K562 (cell line): ENCODE data around the gene MYO3B. TPM values are rescaled to one million over a fixed set of nuclear protein-coding genes. Genes with fewer than 3 reads are reported as not detected.

ENCODE experiments used
- FOXJ3 ChIP-seq: sonication (generic); formaldehyde crosslinking; IDR thresholded peaks from 2 replicates; pipeline ENCODE4 v1.4.0; 2020; ENCODE audit warnings: mild to moderate bottlenecking, missing genetic modification reagents
- GATAD2A ChIP-seq: fragments of 450-650 bp; IDR thresholded peaks from 2 replicates; pipeline ENCODE4 v1.6.1; 2017
- HDAC2 ChIP-seq: fragments of 450-650 bp; IDR thresholded peaks from 2 replicates; pipeline ENCODE4 v1.6.1; 2016; ENCODE audit warnings: mild to moderate bottlenecking
- HDGF ChIP-seq: fragments of 450-650 bp; IDR thresholded peaks from 2 replicates; pipeline ENCODE4 v1.6.1; 2016
- NR2F6 ChIP-seq: fragments of 450-650 bp; formaldehyde crosslinking; IDR thresholded peaks from 2 replicates; pipeline ENCODE4 v1.4.0; 2020; ENCODE audit warnings: mild to moderate bottlenecking
- POLR2AphosphoS5 ChIP-seq: IDR thresholded peaks from 2 replicates; pipeline ENCODE4 v1.6.1; 2011; ENCODE audit warnings: mild to moderate bottlenecking, low read depth, low read length, moderate library complexity; ENCODE audit not compliant: control insufficient read depth, insufficient read depth
- RBBP5 ChIP-seq: fragments of 200-600 bp; sonication (generic); IDR thresholded peaks from 2 replicates; pipeline ENCODE4 v1.6.1; 2012; ENCODE audit warnings: borderline replicate concordance, mild to moderate bottlenecking, low read length, control low read depth, inconsistent platforms; ENCODE audit not compliant: insufficient read depth, poor library complexity, severe bottlenecking
- RHOXF2B ChIP-seq: fragments of 250-450 bp; sonication (Bioruptor Pico); conservative IDR thresholded peaks from 2 replicates; pipeline ENCODE4 v1.5.1; 2021
- TCF3 ChIP-seq: sonication (generic); formaldehyde crosslinking; IDR thresholded peaks from 2 replicates; pipeline ENCODE4 v1.4.0; 2020; ENCODE audit warnings: mild to moderate bottlenecking, missing genetic modification reagents
- TOE1 ChIP-seq, 2 experiments: fragments of 450-650 bp in 1 of 2; sonication (generic) in 1 of 2; formaldehyde crosslinking in 1 of 2; IDR thresholded peaks; 2 replicates each; pipeline versions ENCODE4 v1.7.1 to v1.8.0; 2016 to 2022; ENCODE audit warnings: borderline replicate concordance in 2 of 2, mild to moderate bottlenecking in 2 of 2, antibody characterized with exemption in 1 of 2, inconsistent platforms in 1 of 2, low read depth in 1 of 2, missing genetic modification reagents in 1 of 2, moderate library complexity in 1 of 2
- ZEB2 ChIP-seq: fragments of 450-650 bp; IDR thresholded peaks from 2 replicates; pipeline ENCODE4 v1.6.1; 2016
- ZNF586 ChIP-seq: fragments of 450-650 bp; formaldehyde crosslinking; conservative IDR thresholded peaks from 2 replicates; pipeline ENCODE4 v1.4.0; 2020; ENCODE audit warnings: mild to moderate bottlenecking, moderate library complexity
- polyA plus RNA-seq, 8 experiments: library from polyadenylated mRNA; depleted of rRNA in 4 of 8; stranded (reverse) in 5 of 8; unstranded in 3 of 8; fragments of >200 nt; fragmentation: Nextera tagmentation in 2 of 8; fragmentation: Illumina TruSeq in 1 of 8; extraction: Ambion mirVana in 2 of 8; extraction: Trizol in 1 of 8; gene quantifications; 2 replicates each; pipeline versions ENCODE4 v1.2.1 to v1.2.3, GENCODE V29; 2011 to 2014; ENCODE audit warnings: inconsistent platforms in 1 of 8, missing spikeins in 1 of 8
- total RNA-seq, 7 experiments: library from RNA; depleted of rRNA in 6 of 7; stranded (reverse); fragments of >200 nt in 6 of 7; fragmentation: Illumina TruSeq in 2 of 7; extraction: Trizol in 2 of 7; gene quantifications; 2 replicates each; pipeline versions ENCODE4 v1.2.1 to v1.2.3, GENCODE V29; 2011 to 2021; ENCODE audit warnings: low replicate concordance in 1 of 7
- TF ChIP-seq, protein P1 (sequence below), 2 experiments: fragments of 450-650 bp in 1 of 2; sonication (generic) in 1 of 2; formaldehyde crosslinking in 1 of 2; IDR thresholded peaks; 2 replicates each; pipeline versions ENCODE4 v1.7.1 to v1.9.0; 2016 to 2022; ENCODE audit warnings: inconsistent platforms in 1 of 2, mild to moderate bottlenecking in 1 of 2, missing genetic modification reagents in 1 of 2
- TF ChIP-seq, protein P2 (sequence below), 2 experiments: fragments of 450-650 bp; IDR thresholded peaks; 2 replicates each; pipeline ENCODE4 v1.6.1; 2018; ENCODE audit warnings: mild to moderate bottlenecking in 2 of 2, low read depth in 1 of 2; ENCODE audit not compliant: partially characterized antibody in 2 of 2

MYO3B gene
- total and polyA plus RNA-seq, 9 of the 15 experiments (the other 6 are each of a cell fraction or from before 2014, with no cell fraction given): 2.7 to 6.5 (median 3.6) TPM

DNA sequence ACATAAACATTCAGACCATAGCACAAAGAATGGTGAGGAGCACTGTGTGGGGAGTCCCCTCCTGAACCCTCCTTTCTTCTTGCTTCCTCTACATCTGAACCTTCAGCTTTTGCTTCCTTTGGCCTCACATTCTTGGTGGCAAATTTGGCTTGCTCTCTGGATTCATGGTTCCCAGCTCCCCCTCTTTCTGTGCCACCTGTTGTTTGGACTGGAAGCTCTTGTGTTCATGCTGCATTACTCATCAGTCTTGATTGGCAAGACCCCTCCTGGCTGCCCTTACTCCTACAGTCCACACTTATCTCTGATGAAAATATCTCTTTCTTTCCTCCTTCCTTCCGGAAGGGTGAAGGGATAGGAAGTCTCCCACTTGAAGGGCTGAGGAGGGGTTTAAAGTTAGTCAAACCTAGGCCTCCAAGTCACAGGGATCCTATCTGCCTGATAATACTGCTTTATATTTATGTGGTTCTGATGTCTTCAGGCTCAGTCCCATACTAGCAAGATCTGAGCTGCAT lies 70.0 kb downstream of the MYO3B start (continued):
- TF ChIP-seq, protein P1, sequence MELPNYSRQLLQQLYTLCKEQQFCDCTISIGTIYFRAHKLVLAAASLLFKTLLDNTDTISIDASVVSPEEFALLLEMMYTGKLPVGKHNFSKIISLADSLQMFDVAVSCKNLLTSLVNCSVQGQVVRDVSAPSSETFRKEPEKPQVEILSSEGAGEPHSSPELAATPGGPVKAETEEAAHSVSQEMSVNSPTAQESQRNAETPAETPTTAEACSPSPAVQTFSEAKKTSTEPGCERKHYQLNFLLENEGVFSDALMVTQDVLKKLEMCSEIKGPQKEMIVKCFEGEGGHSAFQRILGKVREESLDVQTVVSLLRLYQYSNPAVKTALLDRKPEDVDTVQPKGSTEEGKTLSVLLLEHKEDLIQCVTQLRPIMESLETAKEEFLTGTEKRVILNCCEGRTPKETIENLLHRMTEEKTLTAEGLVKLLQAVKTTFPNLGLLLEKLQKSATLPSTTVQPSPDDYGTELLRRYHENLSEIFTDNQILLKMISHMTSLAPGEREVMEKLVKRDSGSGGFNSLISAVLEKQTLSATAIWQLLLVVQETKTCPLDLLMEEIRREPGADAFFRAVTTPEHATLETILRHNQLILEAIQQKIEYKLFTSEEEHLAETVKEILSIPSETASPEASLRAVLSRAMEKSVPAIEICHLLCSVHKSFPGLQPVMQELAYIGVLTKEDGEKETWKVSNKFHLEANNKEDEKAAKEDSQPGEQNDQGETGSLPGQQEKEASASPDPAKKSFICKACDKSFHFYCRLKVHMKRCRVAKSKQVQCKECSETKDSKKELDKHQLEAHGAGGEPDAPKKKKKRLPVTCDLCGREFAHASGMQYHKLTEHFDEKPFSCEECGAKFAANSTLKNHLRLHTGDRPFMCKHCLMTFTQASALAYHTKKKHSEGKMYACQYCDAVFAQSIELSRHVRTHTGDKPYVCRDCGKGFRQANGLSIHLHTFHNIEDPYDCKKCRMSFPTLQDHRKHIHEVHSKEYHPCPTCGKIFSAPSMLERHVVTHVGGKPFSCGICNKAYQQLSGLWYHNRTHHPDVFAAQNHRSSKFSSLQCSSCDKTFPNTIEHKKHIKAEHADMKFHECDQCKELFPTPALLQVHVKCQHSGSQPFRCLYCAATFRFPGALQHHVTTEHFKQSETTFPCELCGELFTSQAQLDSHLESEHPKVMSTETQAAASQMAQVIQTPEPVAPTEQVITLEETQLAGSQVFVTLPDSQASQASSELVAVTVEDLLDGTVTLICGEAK (IDR thresholded peaks at IDR 0.05): no peak
- TF ChIP-seq, protein P1 (CRISPR knock-in tag; IDR thresholded peaks at IDR 0.05): no peak
- TF ChIP-seq TCF3 (CRISPR knock-in tag) (peak; percentile 67), RBBP5 (no peak), HDGF (no peak), HDAC2 (peak; percentile 21; the same call in 1 of the 2 replicates), TOE1 (IDR thresholded peaks at IDR 0.05; ENCODE audit: borderline replicate concordance) (no peak), TOE1 (CRISPR knock-in tag; IDR thresholded peaks at IDR 0.05; ENCODE audit: borderline replicate concordance, low read depth) (no peak), NR2F6 (CRISPR knock-in tag) (no peak), ZNF586 (CRISPR knock-in tag) (no peak), RHOXF2B (CRISPR knock-in tag) (no peak), POLR2AphosphoS5 (no peak), FOXJ3 (CRISPR knock-in tag) (no peak), GATAD2A (no peak), ZEB2 (no peak; the same call in 1 of the 2 replicates)
- TF ChIP-seq, protein P2, sequence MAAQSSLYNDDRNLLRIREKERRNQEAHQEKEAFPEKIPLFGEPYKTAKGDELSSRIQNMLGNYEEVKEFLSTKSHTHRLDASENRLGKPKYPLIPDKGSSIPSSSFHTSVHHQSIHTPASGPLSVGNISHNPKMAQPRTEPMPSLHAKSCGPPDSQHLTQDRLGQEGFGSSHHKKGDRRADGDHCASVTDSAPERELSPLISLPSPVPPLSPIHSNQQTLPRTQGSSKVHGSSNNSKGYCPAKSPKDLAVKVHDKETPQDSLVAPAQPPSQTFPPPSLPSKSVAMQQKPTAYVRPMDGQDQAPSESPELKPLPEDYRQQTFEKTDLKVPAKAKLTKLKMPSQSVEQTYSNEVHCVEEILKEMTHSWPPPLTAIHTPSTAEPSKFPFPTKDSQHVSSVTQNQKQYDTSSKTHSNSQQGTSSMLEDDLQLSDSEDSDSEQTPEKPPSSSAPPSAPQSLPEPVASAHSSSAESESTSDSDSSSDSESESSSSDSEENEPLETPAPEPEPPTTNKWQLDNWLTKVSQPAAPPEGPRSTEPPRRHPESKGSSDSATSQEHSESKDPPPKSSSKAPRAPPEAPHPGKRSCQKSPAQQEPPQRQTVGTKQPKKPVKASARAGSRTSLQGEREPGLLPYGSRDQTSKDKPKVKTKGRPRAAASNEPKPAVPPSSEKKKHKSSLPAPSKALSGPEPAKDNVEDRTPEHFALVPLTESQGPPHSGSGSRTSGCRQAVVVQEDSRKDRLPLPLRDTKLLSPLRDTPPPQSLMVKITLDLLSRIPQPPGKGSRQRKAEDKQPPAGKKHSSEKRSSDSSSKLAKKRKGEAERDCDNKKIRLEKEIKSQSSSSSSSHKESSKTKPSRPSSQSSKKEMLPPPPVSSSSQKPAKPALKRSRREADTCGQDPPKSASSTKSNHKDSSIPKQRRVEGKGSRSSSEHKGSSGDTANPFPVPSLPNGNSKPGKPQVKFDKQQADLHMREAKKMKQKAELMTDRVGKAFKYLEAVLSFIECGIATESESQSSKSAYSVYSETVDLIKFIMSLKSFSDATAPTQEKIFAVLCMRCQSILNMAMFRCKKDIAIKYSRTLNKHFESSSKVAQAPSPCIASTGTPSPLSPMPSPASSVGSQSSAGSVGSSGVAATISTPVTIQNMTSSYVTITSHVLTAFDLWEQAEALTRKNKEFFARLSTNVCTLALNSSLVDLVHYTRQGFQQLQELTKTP (IDR thresholded peaks at IDR 0.05; ENCODE audit: low read depth in 1 of 2, partially characterized antibody in 2 of 2): no peak
